Activated CD8-positive, alpha-beta memory T cell treated with anti-CD3 and anti-CD28 coated beads, Interleukin-2, amount 10 ng/mL, durations not matched to agents 7 days and 5 days (primary cell): ENCODE results near the gene HBG2. TPM values are rescaled to one million over a fixed set of nuclear protein-coding genes. Genes with fewer than 3 reads are reported as not detected.
"Not testable (repeated sequence)": the region's sequence is repeated elsewhere in the genome, so short reads cannot be mapped to it uniquely, and the experiment has no call there.

Experiments used
- ATAC-seq: fragments of 150-1000 bp; cut with Tn5 transposase; one replicate; pipeline ENCODE4 v1.10.0; 2021; ENCODE audit warnings: moderate library complexity
- CTCF ChIA-PET: fragments of 350-600 bp; sonication (Branson Sonifier 250); formaldehyde crosslinking; loops from one replicate; lab custom pipeline; 2021; ENCODE audit warnings: antibody characterized with exemption; lab: Charles Lee
- DNase-seq: peaks from one replicate; pipeline ENCODE4 v3.0.0-alpha.2; 2020
- H3K27ac Mint-ChIP-seq: one replicate; pipeline ENCODE4 v1.8.0; 2021; ENCODE audit warnings: mild to moderate bottlenecking, mixed read lengths
- H3K27me3 Mint-ChIP-seq: one replicate; pipeline ENCODE4 v1.8.0; 2021; ENCODE audit warnings: mixed read lengths
- H3K36me3 Mint-ChIP-seq: one replicate; pipeline ENCODE4 v1.8.0; 2021; ENCODE audit warnings: mild to moderate bottlenecking, mixed read lengths
- H3K4me1 Mint-ChIP-seq: one replicate; pipeline ENCODE4 v1.8.0; 2021; ENCODE audit warnings: mixed read lengths
- H3K4me3 Mint-ChIP-seq: one replicate; pipeline ENCODE4 v1.8.0; 2021; ENCODE audit warnings: mild to moderate bottlenecking, moderate library complexity, mixed read lengths
- H3K9me3 Mint-ChIP-seq: one replicate; pipeline ENCODE4 v1.8.0; 2022; ENCODE audit warnings: low read depth, mixed read lengths
- total RNA-seq, 2 experiments: library from RNA; stranded (reverse); gene quantifications; one replicate each; pipeline ENCODE4 v1.2.3, GENCODE V29; 2021

Gene HBG2
- total RNA-seq, 2 experiments from 2014 or later: not detected

DNA sequence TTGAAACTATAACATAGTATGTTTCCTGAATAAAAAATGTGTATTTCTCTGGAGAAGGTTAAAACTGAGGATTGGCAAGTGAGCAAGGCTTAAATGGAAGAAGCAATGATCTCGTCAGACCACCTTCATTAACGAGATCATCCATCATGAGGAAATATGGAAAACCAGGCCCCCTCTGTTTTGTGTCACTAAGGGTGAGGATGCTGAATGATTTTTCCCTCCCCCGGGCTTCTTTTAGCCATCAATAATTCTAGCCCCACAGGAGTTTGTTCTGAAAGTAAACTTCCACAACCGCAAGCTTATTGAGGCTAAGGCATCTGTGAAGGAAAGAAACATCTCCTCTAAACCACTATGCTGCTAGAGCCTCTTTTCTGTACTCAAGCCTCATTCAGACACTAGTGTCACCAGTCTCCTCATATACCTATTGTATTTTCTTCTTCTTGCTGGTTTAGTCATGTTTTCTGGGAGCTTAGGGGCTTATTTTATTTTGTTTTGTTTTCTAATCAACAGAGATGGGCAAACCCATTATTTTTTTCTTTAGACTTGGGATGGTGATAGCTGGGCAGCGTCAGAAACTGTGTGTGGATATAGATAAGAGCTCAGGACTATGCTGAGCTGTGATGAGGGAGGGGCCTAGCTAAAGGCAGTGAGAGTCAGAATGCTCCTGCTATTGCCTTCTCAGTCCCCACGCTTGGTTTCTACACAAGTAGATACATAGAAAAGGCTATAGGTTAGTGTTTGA, 21.0 kb upstream of the HBG2 start:
- CTCF ChIA-PET: no interaction called here
- peaks cover 7% of the 10 kb centered on the region for H3K4me1 Mint-ChIP-seq
- no peak overlapping the region for H3K4me3 Mint-ChIP-seq
- no peaks in the 10 kb centered on the region for H3K9me3 Mint-ChIP-seq
- H3K36me3 Mint-ChIP-seq: no peaks in the 10 kb centered on the region
- H3K27ac Mint-ChIP-seq: no peak overlapping the region
- ATAC-seq (no peak), DNase-seq (no peak)
- H3K27me3 Mint-ChIP-seq: no peaks in the 10 kb centered on the region

DNA sequence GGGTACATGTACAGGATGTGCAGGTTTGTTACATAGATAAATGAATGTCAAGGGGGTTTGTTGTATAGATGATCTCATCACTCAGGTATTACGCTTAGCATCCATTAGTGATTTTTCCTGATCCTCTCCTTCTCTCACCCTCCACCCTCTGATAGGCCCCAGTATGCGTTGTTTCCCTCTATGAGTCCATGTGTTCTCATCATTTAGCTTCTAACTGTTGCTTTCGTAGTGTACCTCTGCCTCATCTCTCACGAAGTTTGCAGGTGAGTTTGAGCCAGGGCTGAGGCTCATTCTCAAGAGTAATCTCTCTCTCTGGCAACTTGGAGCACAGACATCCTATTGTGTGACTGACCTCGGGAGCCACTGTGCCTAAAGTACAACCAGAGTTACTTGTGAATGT, 19.8 kb upstream of the HBG2 start:
- CTCF ChIA-PET: no interaction called here
- Mint-ChIP-seq H3K4me3 (no peak overlapping the region), H3K36me3 (no peaks in the 10 kb centered on the region), H3K4me1 (peaks cover 4% of the 10 kb centered on the region), H3K27me3 (no peaks in the 10 kb centered on the region), H3K27ac (no peak overlapping the region), H3K9me3 (no peaks in the 10 kb centered on the region)
- ATAC-seq (no peak), DNase-seq (no peak)

DNA sequence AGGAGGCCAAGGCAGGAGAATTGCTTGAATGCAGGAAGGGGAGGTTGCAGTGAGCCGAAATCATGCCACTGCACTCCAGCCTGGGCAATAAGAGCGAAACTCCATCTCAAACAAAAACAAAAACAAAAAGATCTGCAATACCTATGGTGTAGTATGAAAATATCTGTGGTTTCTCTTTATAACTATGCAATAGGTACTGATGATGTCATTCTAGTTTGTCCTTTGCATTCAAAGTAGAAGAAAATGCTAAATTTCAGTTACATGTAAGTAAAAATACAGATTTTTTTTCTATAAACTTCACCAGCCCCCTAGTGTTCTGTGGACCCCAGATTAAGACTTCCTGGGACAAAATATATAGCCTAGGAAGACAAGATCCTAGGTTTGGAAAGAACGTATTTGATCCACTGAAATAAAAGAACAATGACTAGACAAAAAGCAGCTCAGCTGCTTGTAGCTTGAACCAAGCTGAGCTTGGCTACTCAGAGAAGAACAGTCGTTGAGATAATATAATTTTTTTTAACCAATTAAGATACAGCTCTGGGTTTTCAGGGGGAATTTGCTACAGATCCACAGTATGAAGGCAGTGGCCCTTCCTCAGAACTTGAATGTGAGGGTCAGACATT, 17.9 kb upstream of the HBG2 start:
- CTCF ChIA-PET: no interaction called here
- ATAC-seq (no peak), DNase-seq (no peak)
- H3K4me1 Mint-ChIP-seq: no peaks in the 10 kb centered on the region
- no peaks in the 10 kb centered on the region for H3K27me3 Mint-ChIP-seq
- H3K4me3 Mint-ChIP-seq: no peak overlapping the region
- H3K9me3 Mint-ChIP-seq: no peaks in the 10 kb centered on the region
- H3K27ac Mint-ChIP-seq: no peak overlapping the region
- no peaks in the 10 kb centered on the region for H3K36me3 Mint-ChIP-seq

DNA sequence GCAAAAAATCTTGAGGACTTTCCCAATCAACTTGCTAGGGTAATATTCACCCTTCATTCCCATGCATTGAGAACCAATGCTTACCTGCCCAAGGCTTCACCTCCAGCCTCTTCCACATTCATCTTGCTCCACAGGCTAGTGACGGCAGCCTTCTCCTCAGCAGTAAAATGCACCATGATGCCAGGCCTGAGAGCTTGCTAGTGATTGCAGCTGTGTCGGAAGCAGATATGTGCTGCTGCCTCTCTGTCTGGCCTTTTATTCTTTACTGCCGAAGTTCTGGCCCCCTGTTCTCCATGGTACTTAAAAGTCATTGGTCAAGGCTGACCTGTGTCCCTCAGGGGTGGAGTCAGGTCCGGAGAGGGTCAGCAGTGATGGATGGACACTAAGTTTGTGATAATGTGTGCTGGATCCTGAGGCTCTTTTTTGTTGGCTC, 15.2 kb upstream of the HBG2 start, which contains the start of gene HBE1:
Gene HBE1 (minus strand): TSS at position 231 of the 433 bp plus-strand sequence. CDS start 55 bp downstream, at position 176.
- H3K9me3 Mint-ChIP-seq: no peaks in the 10 kb centered on the region
- H3K36me3 Mint-ChIP-seq: no peaks in the 10 kb centered on the region
- no peak for ATAC-seq
- H3K4me1 Mint-ChIP-seq: no peaks in the 10 kb centered on the region
- H3K4me3 Mint-ChIP-seq: no peak within 1 kb of the TSS
- no peaks in the 10 kb centered on the region for H3K27me3 Mint-ChIP-seq
- DNase-seq: no peak
- H3K27ac Mint-ChIP-seq: no peak within 1 kb of the TSS
- CTCF ChIA-PET: no interaction called here

DNA sequence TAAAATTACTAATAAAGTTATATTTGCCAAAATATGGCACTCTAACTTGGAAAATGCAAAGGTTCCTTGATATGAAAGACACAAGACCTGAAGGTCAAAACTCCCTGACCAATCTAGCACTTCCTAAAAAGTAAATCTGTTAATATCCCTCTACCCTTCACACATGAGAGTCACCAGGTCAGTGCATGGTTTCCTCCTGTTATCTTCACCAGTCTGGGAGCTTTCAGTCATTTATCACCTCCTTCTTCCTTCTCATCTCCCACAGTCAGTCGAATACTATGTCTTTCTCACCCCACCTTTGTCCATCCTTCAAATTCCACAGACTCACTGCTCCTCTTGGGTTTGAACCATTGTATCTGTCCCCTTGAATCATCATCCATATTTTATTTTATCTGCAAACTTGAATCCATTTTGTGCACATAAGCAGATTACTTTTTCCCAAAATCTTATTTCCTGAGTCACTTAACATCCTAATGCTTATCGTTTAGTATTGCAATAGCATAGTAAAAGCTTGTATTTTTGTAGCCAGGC, 12.5 kb upstream of the HBG2 start:
- Mint-ChIP-seq H3K27ac (no peak overlapping the region), H3K4me1 (no peaks in the 10 kb centered on the region), H3K4me3 (no peak overlapping the region), H3K27me3 (no peaks in the 10 kb centered on the region), H3K9me3 (no peaks in the 10 kb centered on the region), H3K36me3 (no peaks in the 10 kb centered on the region)
- DNase-seq: no peak
- ATAC-seq: no peak
- CTCF ChIA-PET: no interaction called here

DNA sequence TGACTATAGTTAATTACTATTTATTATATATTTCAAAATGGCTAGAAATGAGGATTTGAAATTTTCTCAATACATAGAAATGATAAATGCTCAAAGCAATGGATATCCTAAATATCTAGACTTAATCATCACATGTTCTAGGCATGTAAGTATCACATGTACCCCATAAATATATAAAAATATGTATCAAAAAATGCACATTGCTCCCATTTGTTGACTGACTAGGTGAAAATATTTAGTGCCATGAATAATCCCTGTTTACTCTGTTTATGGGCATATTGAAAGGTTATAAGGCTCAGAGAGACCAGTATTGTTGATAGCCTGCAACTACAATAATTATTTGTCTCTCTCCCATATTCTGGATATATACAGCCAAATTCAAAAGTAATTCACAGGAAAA, 12.0 kb upstream of the HBG2 start:
- H3K27ac Mint-ChIP-seq: no peak overlapping the region
- H3K36me3 Mint-ChIP-seq: no peaks in the 10 kb centered on the region
- no peaks in the 10 kb centered on the region for H3K27me3 Mint-ChIP-seq
- no peak overlapping the region for H3K4me3 Mint-ChIP-seq
- ATAC-seq (no peak), DNase-seq (no peak)
- CTCF ChIA-PET: no interaction called here
- no peaks in the 10 kb centered on the region for H3K9me3 Mint-ChIP-seq
- H3K4me1 Mint-ChIP-seq: no peaks in the 10 kb centered on the region

DNA sequence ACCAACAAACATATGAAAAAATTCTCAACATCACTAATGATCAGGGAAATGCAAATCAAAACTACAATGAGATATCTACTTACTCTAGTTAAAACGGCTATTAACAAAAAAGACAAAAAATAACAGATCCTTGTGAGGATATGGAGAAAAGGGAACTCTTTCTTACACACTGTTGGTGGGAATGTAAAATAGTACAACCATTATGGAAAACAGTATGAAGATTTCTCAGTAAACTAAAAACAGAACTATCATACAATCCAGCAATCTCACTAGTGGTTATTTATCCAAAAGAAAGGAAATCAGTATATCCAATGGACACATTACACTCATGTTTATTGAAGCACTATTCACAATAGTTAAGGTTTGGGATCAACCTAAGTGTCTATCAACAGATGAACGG, 11.3 kb upstream of the HBG2 start:
- ATAC-seq: no peak
- H3K9me3 Mint-ChIP-seq: no peaks in the 10 kb centered on the region
- DNase-seq: no peak
- CTCF ChIA-PET: no interaction called here
- no peak overlapping the region for H3K4me3 Mint-ChIP-seq
- H3K36me3 Mint-ChIP-seq: no peaks in the 10 kb centered on the region
- no peaks in the 10 kb centered on the region for H3K27me3 Mint-ChIP-seq
- H3K27ac Mint-ChIP-seq: no peak overlapping the region
- no peaks in the 10 kb centered on the region for H3K4me1 Mint-ChIP-seq

DNA sequence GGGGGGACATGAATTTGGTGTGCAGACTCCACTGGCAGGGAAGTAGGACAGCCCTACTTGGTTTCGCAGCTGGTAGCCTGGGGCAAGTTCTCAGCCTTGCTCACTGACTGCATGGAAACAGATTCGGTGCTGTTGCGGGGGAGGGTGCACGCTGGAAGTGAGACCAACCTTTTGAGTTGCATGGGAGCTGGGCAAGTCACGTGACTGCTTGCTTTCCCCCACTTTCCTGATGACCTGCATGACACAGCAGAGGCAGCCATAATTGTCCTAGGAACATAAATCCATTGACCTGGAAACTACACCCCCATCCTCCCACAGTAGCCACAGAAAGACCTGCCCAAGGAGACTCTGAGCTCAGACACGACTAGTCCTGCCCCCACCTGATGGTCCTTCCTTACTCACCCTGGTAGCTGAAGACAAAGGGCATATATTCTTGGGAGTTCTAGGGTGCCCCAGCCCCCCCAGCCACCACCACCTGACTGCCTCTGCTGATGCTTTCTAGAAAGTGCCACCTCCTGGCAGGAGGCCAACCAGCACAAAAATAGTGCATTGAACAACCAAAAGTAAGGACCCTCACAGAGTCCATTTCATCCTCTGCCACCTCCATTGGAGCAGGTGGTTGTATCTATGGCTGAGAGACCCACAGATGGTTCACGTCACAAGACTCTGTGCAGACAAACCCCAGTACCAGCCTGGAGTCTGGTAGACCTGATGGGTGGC, 4.1 kb upstream of the HBG2 start:
- H3K36me3 Mint-ChIP-seq: no peaks in the 10 kb centered on the region
- DNase-seq (no peak), ATAC-seq (no peak)
- H3K4me1 Mint-ChIP-seq: no peaks in the 10 kb centered on the region
- H3K4me3 Mint-ChIP-seq: no peak overlapping the region
- H3K27ac Mint-ChIP-seq: no peak overlapping the region
- H3K27me3 Mint-ChIP-seq: no peaks in the 10 kb centered on the region
- H3K9me3 Mint-ChIP-seq: no peaks in the 10 kb centered on the region
- CTCF ChIA-PET: no interaction called here

DNA sequence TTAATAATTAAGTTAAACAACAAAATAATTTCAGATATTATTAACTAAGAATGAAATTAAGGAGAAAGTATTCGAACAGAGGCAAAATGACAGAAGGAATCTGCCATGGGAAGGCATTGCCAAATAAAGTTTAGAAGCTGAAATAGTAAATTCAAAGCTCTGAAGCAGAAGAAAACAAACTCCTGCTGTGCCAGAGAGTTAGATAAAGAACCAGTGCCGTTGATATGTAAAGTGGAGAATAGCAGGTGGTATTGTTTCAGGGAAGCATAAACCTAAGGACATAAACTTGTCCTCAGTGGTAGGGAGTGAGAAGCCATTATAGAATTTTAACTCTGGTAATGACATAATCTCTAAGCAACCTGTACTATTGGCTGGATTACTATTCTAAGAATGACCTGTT, 2.7 kb upstream of the HBG2 start:
- Mint-ChIP-seq H3K4me3 (no peak overlapping the region), H3K36me3 (no peaks in the 10 kb centered on the region), H3K27me3 (no peaks in the 10 kb centered on the region), H3K27ac (no peak overlapping the region), H3K4me1 (no peaks in the 10 kb centered on the region), H3K9me3 (no peaks in the 10 kb centered on the region)
- CTCF ChIA-PET: no interaction called here
- ATAC-seq: no peak
- DNase-seq: no peak

DNA sequence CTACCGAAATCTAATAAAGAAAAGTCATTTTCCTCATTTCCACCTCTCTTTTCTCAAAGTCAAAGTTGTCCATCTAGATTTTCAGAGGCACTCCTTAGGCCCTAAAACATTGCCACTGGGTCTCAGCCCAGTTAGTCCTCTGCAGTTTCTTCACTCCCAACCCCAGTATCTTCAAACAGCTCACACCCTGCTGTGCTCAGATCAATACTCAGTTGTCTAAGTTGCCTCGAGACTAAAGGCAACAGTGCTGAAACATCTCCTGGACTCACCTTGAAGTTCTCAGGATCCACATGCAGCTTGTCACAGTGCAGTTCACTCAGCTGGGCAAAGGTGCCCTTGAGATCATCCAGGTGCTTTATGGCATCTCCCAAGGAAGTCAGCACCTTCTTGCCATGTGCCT, 558 bp downstream of the HBG2 start:
- DNase-seq, H3K4me3 Mint-ChIP-seq, H3K36me3 Mint-ChIP-seq, H3K27me3 Mint-ChIP-seq, H3K27ac Mint-ChIP-seq, H3K4me1 Mint-ChIP-seq, CTCF ChIA-PET, H3K9me3 Mint-ChIP-seq, ATAC-seq: not testable (repeated sequence)

DNA sequence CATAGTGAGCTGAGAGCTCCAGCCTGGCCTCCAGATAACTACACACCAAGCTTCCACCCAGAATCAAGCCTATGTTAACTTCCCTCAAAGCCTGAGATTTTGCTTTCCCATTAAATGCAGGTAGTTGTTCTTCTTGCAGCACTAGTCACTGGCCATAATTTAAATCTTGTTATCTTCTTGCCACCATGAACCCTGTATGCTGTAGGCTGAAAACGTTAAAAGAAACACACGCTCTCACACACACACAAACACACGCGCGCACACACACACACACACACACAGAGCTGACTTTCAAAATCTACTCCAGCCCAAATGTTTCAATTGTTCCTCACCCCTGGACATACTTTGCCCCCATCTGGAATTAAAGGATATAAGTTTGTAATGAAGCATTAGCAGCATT, 1.1 kb downstream of the HBG2 start:
- H3K9me3 Mint-ChIP-seq, H3K27me3 Mint-ChIP-seq, H3K36me3 Mint-ChIP-seq, ATAC-seq, CTCF ChIA-PET, DNase-seq, H3K4me1 Mint-ChIP-seq, H3K4me3 Mint-ChIP-seq, H3K27ac Mint-ChIP-seq: not testable (repeated sequence)

DNA sequence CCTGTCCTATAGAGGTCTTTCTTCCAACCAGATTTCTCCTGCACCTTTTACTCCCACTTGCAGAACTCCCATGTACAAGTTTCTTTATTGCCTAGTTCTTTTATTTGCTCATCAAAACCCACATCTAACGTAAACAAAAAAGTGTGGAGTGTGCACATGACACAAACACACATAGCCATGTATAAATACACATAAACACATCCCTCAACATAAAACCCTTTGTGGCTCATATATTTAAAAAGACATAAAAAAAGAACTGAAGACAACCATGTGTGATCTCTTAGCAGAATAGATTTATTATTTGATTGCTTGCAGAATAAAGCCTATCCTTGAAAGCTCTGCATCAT, 1.7 kb downstream of the HBG2 start:
- no peak for ATAC-seq
- no peaks in the 10 kb centered on the region for H3K9me3 Mint-ChIP-seq
- no peak overlapping the region for H3K27ac Mint-ChIP-seq
- no peaks in the 10 kb centered on the region for H3K36me3 Mint-ChIP-seq
- peaks cover under 1% of the 10 kb centered on the region for H3K27me3 Mint-ChIP-seq
- no peaks in the 10 kb centered on the region for H3K4me1 Mint-ChIP-seq
- CTCF ChIA-PET: no interaction called here
- no peak for DNase-seq
- no peak overlapping the region for H3K4me3 Mint-ChIP-seq

DNA sequence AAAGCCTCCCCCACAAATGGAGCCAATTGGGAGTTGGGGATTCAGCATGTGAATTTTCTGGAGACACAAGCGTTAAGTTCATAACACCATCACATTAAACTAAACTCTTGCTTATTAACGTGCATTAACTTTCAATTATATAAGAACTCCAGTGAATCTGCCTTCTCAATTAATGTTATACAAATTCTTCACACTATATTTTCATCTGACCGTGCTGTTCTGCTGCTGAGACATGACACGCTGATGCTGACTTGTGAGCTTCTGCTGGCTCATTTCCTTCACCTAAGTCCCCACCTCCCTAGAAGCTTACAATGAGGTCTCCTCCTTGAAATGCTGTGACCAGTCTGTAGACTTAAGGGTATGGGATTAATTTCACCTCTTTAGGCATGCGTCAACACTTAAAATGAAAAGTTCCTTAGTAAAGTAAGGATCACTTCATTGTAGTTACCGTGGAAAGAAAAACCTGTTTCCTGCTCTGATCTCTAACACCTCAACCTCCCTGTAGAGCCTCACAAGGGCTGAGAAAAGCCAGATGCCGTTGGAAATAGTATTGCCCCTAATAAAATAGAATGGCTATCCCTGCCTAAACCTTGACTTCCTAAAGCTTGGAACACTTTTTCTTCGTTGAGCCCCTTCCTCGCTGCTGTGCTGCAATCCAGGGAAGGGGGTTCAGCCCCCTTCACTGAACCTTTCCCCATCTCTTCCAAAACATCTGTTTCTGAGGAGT, 2.2 kb downstream of the HBG2 start:
- CTCF ChIA-PET: no interaction called here
- H3K4me1 Mint-ChIP-seq: no peaks in the 10 kb centered on the region
- H3K27me3 Mint-ChIP-seq: peaks cover 2% of the 10 kb centered on the region
- H3K4me3 Mint-ChIP-seq: no peak overlapping the region
- ATAC-seq (no peak), DNase-seq (no peak)
- H3K36me3 Mint-ChIP-seq: no peaks in the 10 kb centered on the region
- no peaks in the 10 kb centered on the region for H3K9me3 Mint-ChIP-seq
- no peak overlapping the region for H3K27ac Mint-ChIP-seq
